KMS-11 (cell line): Measurements from ENCODE around the gene WIPF1.

Experiments
- H2AFZ ChIP-seq: fragments of 200-600 bp; sonication (generic); 2 replicates; pipeline ENCODE4 v1.6.1; 2016; ENCODE audit warnings: antibody characterized with exemption, mixed run types, low read depth
- H3K27ac ChIP-seq: fragments of 200-600 bp; sonication (generic); 2 replicates; pipeline ENCODE4 v1.6.1; 2016; ENCODE audit warnings: mild to moderate bottlenecking, mixed run types
- H3K27me3 ChIP-seq: fragments of 200-600 bp; sonication (generic); 2 replicates; pipeline ENCODE4 v1.6.1; 2017; ENCODE audit warnings: mild to moderate bottlenecking, low read depth, mixed run types, moderate library complexity; ENCODE audit not compliant: insufficient read depth
- H3K36me3 ChIP-seq: fragments of 200-600 bp; sonication (generic); 2 replicates; pipeline ENCODE4 v1.6.1; 2017; ENCODE audit warnings: mild to moderate bottlenecking, mixed run types; ENCODE audit not compliant: insufficient read depth
- H3K4me1 ChIP-seq: fragments of 200-600 bp; sonication (generic); 2 replicates; pipeline ENCODE4 v1.6.1; 2016; ENCODE audit warnings: mild to moderate bottlenecking, low read depth, mixed run types; ENCODE audit not compliant: poor library complexity, severe bottlenecking
- H3K4me2 ChIP-seq: fragments of 200-600 bp; sonication (generic); 2 replicates; pipeline ENCODE4 v1.7.0; 2016; ENCODE audit warnings: mild to moderate bottlenecking, mixed run types
- H3K4me3 ChIP-seq: fragments of 200-600 bp; sonication (generic); IDR thresholded peaks from 2 replicates; pipeline ENCODE4 v1.6.1; 2017; ENCODE audit warnings: low read depth, low read length, mixed read lengths; ENCODE audit not compliant: insufficient read depth
- H3K79me2 ChIP-seq: fragments of 200-600 bp; sonication (generic); 2 replicates; pipeline ENCODE4 v1.6.1; 2016; ENCODE audit warnings: low read depth, mixed run types; ENCODE audit not compliant: insufficient read depth
- H3K9ac ChIP-seq: fragments of 200-600 bp; sonication (generic); 2 replicates; pipeline ENCODE4 v1.6.1; 2016; ENCODE audit warnings: mild to moderate bottlenecking, mixed run types
- H4K20me1 ChIP-seq: fragments of 200-600 bp; sonication (generic); 2 replicates; pipeline ENCODE4 v1.6.1; 2016; ENCODE audit warnings: mild to moderate bottlenecking, mixed run types; ENCODE audit not compliant: insufficient read depth
- TF ChIP-seq, protein P1 (sequence below): fragments of 200-600 bp; sonication (generic); conservative IDR thresholded peaks from 2 replicates; pipeline ENCODE4 v1.6.1; 2017; ENCODE audit warnings: low read depth, mild to moderate bottlenecking, antibody characterized with exemption, low read length, moderate library complexity, mixed read lengths

WIPF1 gene

DNA sequence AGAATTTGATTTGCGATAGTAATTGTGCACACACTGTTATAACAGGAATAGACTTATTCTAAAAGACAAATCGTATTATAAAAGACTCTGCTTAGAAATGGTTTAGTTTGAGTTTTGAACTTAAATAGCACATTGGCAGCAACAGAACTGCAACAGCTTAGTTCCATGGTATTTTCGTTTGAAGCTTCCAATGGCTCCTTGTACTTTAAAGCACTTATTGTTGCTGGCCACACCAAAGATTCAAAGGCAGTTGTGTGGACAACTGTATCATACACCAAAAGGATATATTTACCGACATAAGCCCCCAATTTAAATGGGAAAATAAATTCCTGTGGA, 627 bp downstream of the WIPF1 start:
- peak overlapping the region; percentile 92 for H3K4me2 ChIP-seq
- H3K9ac ChIP-seq, result peak overlapping the region; percentile 84

DNA sequence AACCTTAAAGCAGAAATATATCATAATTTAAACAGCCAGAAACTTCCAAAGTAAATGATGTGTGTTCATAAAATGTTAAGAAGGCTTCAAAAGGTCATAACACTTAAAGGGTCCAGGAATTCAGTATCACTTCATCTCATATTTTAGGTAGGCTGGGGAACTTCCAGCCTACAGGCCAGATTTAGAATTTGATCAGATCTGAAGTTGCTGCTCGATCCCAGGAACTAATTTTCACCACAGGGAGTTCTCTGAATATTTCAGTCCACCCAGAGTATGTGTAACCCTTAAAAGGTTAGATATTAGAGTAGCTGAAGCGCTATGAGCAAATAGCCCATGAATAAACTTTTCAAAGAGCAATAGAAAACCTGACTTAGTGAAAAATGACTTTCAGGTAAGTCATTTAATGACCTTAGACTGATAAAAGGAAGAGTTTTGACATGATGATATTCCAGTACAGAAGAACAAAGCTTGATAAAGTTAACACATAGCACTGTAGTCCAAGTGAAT, 1.7 kb downstream of the WIPF1 start:
- H3K27me3 ChIP-seq, result no peaks in the 10 kb centered on the region
- peaks cover 63% of the 10 kb centered on the region for H3K79me2 ChIP-seq
- peak overlapping the region; percentile 3 for H3K4me3 ChIP-seq
- H3K9ac ChIP-seq, result peak overlapping the region; percentile 84
- peak overlapping the region; percentile 92 for H3K4me2 ChIP-seq
- TF ChIP-seq, protein P1, sequence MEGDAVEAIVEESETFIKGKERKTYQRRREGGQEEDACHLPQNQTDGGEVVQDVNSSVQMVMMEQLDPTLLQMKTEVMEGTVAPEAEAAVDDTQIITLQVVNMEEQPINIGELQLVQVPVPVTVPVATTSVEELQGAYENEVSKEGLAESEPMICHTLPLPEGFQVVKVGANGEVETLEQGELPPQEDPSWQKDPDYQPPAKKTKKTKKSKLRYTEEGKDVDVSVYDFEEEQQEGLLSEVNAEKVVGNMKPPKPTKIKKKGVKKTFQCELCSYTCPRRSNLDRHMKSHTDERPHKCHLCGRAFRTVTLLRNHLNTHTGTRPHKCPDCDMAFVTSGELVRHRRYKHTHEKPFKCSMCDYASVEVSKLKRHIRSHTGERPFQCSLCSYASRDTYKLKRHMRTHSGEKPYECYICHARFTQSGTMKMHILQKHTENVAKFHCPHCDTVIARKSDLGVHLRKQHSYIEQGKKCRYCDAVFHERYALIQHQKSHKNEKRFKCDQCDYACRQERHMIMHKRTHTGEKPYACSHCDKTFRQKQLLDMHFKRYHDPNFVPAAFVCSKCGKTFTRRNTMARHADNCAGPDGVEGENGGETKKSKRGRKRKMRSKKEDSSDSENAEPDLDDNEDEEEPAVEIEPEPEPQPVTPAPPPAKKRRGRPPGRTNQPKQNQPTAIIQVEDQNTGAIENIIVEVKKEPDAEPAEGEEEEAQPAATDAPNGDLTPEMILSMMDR, result no peak
- H3K36me3 ChIP-seq, result no peaks in the 10 kb centered on the region
- H3K27ac ChIP-seq, result peak overlapping the region; percentile 95
- peaks cover 74% of the 10 kb centered on the region for H3K4me1 ChIP-seq
- no peak overlapping the region for H2AFZ ChIP-seq
- H4K20me1 ChIP-seq, result no peaks in the 10 kb centered on the region

More for the DNA sequence above, 627 bp downstream of the WIPF1 start:
- TF ChIP-seq, protein P1, result no peak
- Histone ChIP-seq H3K27ac (peak overlapping the region; percentile 95), H3K4me1 (peaks cover 69% of the 10 kb centered on the region), H4K20me1 (no peaks in the 10 kb centered on the region), H2AFZ (peak overlapping the region; percentile 35; the same call in 1 of the 2 replicates), H3K36me3 (no peaks in the 10 kb centered on the region), H3K79me2 (peaks cover 54% of the 10 kb centered on the region), H3K4me3 (peak overlapping the region; percentile 82), H3K27me3 (no peaks in the 10 kb centered on the region)

DNA sequence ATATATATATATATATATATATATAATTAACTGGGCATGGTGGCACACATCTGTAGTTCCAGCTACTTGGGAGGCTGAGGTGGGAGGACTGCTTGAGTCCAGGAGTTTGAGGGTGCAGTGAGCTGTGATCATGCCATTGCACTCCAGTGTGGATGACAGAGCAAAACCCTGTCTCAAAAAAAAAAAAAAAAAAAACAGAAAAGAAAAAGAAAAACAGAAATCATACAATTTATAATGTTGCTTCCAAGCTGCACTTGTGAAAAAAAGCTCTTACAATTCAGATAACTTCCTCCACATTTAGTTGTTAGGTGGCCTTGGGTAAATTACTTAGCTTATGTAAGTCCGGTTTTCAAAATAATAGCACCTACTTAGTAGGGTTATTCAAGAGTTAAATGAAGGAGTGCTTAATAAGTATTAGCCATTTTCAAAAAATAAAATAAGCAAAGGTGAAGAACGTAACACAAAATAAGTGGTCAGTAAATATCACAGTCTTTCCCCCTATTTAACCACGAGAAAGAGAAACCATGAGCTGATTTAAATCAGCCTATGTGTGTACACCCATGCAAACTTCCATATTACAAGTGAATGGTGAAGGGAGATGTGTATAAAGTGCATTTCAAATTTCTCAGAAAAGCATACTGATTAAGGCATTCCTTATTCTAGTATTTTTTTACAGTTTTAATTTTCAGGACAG, 2.3 kb downstream of the WIPF1 start:
- H2AFZ ChIP-seq, result no peak overlapping the region
- peaks cover 81% of the 10 kb centered on the region for H3K4me1 ChIP-seq
- H3K27ac ChIP-seq, result peak overlapping the region; percentile 95
- peaks cover 70% of the 10 kb centered on the region for H3K79me2 ChIP-seq
- H4K20me1 ChIP-seq, result no peaks in the 10 kb centered on the region
- no peaks in the 10 kb centered on the region for H3K36me3 ChIP-seq
- peak overlapping the region; percentile 92 for H3K4me2 ChIP-seq
- peak overlapping the region; percentile 84 for H3K9ac ChIP-seq
- TF ChIP-seq, protein P1, result 0 out of 2 replicates have a peak, but pooled peaks have one; percentile 9
- H3K4me3 ChIP-seq, result no peak overlapping the region
- H3K27me3 ChIP-seq, result no peaks in the 10 kb centered on the region

DNA sequence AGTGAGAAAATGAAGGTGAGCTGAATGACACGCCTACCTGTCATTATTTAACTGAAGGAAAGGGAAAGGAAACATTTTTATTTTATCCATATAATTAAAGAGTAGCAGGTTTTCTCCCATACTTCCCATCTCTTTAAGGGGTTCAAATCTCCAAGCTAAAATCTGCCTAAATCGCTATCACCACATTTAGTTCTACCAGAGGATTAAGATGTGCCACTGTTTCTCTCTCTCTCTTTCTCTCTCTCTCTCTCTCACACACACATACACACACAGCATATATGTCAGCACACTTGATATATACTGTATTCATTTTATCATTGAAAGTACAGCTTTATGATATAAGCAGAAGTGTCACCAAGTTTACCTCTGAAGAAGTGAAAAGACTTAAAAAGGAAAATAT, 3.1 kb downstream of the WIPF1 start:
- TF ChIP-seq, protein P1, result no peak
- H3K9ac ChIP-seq, result peak overlapping the region; percentile 84
- peak overlapping the region; percentile 81 for H3K4me2 ChIP-seq
- peaks cover 77% of the 10 kb centered on the region for H3K79me2 ChIP-seq
- no peak overlapping the region for H3K4me3 ChIP-seq
- H4K20me1 ChIP-seq, result no peaks in the 10 kb centered on the region
- H3K27ac ChIP-seq, result peak overlapping the region; percentile 95
- H3K27me3 ChIP-seq, result no peaks in the 10 kb centered on the region
- no peak overlapping the region for H2AFZ ChIP-seq
- H3K36me3 ChIP-seq, result no peaks in the 10 kb centered on the region
- peaks cover 88% of the 10 kb centered on the region for H3K4me1 ChIP-seq
